Esophagus squamous epithelium (tissue), 5 donors: ENCODE results near the gene YIPF2. TPM values are rescaled to one million over a fixed set of nuclear protein-coding genes. Genes with fewer than 3 reads are reported as not detected.

ENCODE experiments used
- DNase-seq: peaks from one replicate; lab custom pipeline; 2025; lab: John Stamatoyannopoulos, UW
- H3K27ac ChIP-seq, 4 donors: fragments of 200-600 bp; sonication (generic); one replicate each; pipeline ENCODE4 v1.5.1; 2016 to 2019; ENCODE audit warnings: mild to moderate bottlenecking in 1 of 4
- H3K27me3 ChIP-seq, 4 donors: fragments of 200-600 bp; sonication (generic); 1 replicate in 3 of 4; 2 replicates in 1 of 4; pipeline versions ENCODE4 v1.5.1 to v1.6.0; 2017 to 2021; ENCODE audit warnings: antibody characterized with exemption in 1 of 4
- H3K36me3 ChIP-seq, 3 donors: fragments of 200-600 bp; sonication (generic); one replicate each; pipeline ENCODE4 v1.5.1; 2016 to 2019
- H3K4me1 ChIP-seq, 3 donors: fragments of 200-600 bp; sonication (generic); one replicate each; pipeline ENCODE4 v1.5.1; 2017 to 2019
- H3K4me3 ChIP-seq, 4 donors: fragments of 200-600 bp; sonication (generic); 1 replicate in 3 of 4; 2 replicates in 1 of 4; pipeline ENCODE4 v1.5.1; 2016 to 2019; ENCODE audit warnings: mild to moderate bottlenecking in 2 of 4, moderate library complexity in 1 of 4
- H3K9me3 ChIP-seq, 3 donors: fragments of 200-600 bp; sonication (generic); one replicate each; pipeline ENCODE4 v1.5.1; 2016 to 2019
- POLR2A ChIP-seq, 4 donors: fragments of 450-650 bp; IDR thresholded peaks; one replicate each; pipeline ENCODE4 v1.6.1; 2017; ENCODE audit warnings: antibody characterized with exemption in 4 of 4, mild to moderate bottlenecking in 4 of 4, moderate library complexity in 3 of 4
- WGBS, 2 donors: methylation state at CpG; one replicate each; pipeline ENCODE4 v1.1.5; 2018; 5-methylcytosine and 5-hydroxymethylcytosine counted together
- intact Hi-C: fragments of 100-400 bp; cut with DNase I; formaldehyde crosslinking; loops from one replicate; pipeline ENCODE4 v1.15.0; 2022
- total RNA-seq, 4 donors: library from RNA; depleted of rRNA; stranded (reverse); fragments of >200 nt; gene quantifications; one replicate each; pipeline ENCODE4 v1.1.0, GENCODE V29; 2016
- TF ChIP-seq, protein P1 (sequence below), 6 experiments: fragments of 450-650 bp in 4 of 6; fragments of 200-600 bp in 2 of 6; sonication (generic) in 2 of 6; IDR thresholded peaks; one replicate each; pipeline ENCODE4 v1.5.1; 2016 to 2019; ENCODE audit warnings: antibody characterized with exemption in 6 of 6, mild to moderate bottlenecking in 4 of 6, moderate library complexity in 4 of 6
- donor health status: DM: yes; HTN: yes; CAD: no.

YIPF2 gene
- total RNA-seq, 4 donors from 2014 or later: 39.6 to 63.2 (median 44.0) TPM

DNA sequence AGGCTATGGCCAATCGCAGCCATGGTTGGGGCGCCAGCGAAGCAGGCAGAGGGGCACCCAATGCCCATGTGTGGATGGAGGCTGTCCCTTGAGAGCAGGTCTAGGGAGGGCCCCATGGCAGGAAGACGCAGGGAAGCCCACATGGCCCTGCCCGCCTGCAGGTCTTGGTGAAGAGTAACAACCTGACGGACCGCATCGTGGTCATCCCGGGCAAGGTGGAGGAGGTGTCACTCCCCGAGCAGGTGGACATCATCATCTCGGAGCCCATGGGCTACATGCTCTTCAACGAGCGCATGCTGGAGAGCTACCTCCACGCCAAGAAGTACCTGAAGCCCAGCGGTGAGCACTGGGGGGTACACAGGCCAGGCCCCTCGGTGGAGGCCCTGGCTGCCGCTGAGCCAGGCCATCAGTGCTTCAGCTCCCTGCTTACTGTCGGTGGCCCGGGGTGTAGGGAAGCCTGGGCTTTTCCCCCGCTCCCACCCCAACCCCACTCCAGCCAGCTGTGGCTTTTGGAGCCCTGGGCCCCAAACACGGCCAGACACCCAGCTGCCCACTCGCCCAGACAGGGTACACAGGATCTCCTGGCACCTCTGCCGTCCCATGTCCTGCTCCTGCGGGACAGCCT, 14.6 kb downstream of the YIPF2 start:
- Histone ChIP-seq H3K4me3 (no peak overlapping the region), H3K27ac (no peak overlapping the region), H3K9me3 (no peaks in the 10 kb centered on the region), H3K27me3 (no peaks in the 10 kb centered on the region), H3K36me3 (peaks cover 23 to 96% (median 29%) of the 10 kb centered on the region in 3 donors), H3K4me1 (peaks cover 8 to 26% (median 11%) of the 10 kb centered on the region in 3 donors)
- 87 to 100% methylated on average over 3 to 10 of the region's 24 CpGs for WGBS, 2 donors
- intact Hi-C loops: no loop called here
- no peak for DNase-seq
- TF ChIP-seq, protein P1, sequence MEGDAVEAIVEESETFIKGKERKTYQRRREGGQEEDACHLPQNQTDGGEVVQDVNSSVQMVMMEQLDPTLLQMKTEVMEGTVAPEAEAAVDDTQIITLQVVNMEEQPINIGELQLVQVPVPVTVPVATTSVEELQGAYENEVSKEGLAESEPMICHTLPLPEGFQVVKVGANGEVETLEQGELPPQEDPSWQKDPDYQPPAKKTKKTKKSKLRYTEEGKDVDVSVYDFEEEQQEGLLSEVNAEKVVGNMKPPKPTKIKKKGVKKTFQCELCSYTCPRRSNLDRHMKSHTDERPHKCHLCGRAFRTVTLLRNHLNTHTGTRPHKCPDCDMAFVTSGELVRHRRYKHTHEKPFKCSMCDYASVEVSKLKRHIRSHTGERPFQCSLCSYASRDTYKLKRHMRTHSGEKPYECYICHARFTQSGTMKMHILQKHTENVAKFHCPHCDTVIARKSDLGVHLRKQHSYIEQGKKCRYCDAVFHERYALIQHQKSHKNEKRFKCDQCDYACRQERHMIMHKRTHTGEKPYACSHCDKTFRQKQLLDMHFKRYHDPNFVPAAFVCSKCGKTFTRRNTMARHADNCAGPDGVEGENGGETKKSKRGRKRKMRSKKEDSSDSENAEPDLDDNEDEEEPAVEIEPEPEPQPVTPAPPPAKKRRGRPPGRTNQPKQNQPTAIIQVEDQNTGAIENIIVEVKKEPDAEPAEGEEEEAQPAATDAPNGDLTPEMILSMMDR (IDR thresholded peaks at IDR 0.05): no peak
- no peak for TF ChIP-seq POLR2A (IDR thresholded peaks at IDR 0.05)

DNA sequence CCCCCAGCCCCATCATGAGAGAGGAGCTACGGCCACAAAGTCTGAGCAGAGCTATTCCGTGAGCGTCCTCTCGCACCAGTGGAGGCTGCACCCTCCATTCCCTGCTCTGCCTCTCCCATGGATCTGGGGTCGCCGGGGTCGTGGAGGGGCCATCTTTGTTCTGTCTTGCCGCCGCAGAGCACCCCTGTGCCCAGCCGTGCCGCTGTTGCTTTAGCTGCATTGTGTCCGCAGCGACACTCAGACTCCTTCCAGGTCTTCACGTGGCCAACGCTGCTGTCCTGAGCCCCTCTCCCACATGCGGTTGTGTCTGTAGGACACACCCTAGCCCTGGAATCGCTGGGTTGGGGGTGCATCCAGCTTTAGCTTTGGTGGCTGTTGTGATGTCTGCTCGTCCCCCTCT, 15.8 kb downstream of the YIPF2 start:
- intact Hi-C loops: no loop called here
- WGBS, 2 donors: 40 to 95% methylated on average over 1 to 16 of the region's 18 CpGs

DNA sequence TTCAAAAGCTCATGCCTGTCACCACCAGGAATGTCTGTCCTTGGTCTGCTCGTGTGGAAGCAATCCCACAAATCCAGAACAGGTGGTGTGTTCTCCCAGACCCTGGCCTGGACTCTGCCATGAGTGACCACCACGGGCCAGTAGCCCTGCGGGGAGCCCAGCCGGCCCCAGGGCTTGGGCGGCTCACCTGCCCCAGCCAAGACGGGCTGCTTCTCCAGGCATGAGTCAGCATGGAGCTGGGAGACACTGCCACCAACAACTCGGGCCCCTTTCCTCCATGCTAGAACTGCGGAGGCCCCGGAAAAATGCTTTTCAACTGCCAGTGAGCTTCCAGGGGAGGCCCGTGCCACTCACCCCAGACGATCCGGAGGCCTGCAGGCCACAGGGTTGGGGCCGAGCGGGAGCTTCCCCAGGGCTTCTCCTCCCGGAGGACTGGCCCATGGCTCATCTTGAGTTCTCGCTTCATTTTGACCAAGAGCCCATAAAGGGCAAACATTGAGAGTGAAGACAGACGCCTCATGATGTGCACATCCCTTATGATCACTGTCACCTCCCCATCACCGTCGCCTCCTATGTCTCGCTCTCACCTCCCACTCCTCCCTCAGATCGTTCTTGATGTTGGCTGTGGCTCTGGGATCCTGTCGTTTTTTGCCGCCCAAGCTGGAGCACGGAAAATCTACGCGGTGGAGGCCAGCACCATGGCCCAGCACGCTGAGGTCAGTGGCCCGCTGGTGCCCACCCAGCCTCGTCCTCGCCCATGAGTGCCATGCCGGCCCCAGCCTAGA, 16.7 kb downstream of the YIPF2 start:
- Histone ChIP-seq H3K27ac (no peak overlapping the region), H3K27me3 (no peaks in the 10 kb centered on the region), H3K36me3 (peaks cover 32 to 99% (median 40%) of the 10 kb centered on the region in 3 donors), H3K9me3 (no peaks in the 10 kb centered on the region), H3K4me3 (no peak overlapping the region), H3K4me1 (peaks cover 8 to 26% (median 11%) of the 10 kb centered on the region in 3 donors)
- intact Hi-C loops: no loop called here
- no peak for DNase-seq
- 80 to 94% methylated on average over 6 to 10 of the region's 31 CpGs for WGBS, 2 donors
- no peak for TF ChIP-seq POLR2A (IDR thresholded peaks at IDR 0.05)
- TF ChIP-seq, protein P1 (IDR thresholded peaks at IDR 0.05): no peak

More for the DNA sequence above, 15.8 kb downstream of the YIPF2 start:
- H3K27ac ChIP-seq: no peak overlapping the region
- H3K9me3 ChIP-seq: no peaks in the 10 kb centered on the region
- DNase-seq: no peak
- TF ChIP-seq POLR2A (IDR thresholded peaks at IDR 0.05): no peak
- TF ChIP-seq, protein P1 (IDR thresholded peaks at IDR 0.05): no peak
- no peak overlapping the region for H3K4me3 ChIP-seq
- no peaks in the 10 kb centered on the region for H3K27me3 ChIP-seq
- H3K36me3 ChIP-seq: peaks cover 32 to 97% (median 40%) of the 10 kb centered on the region in 3 donors
- H3K4me1 ChIP-seq: peaks cover 8 to 26% (median 11%) of the 10 kb centered on the region in 3 donors

DNA sequence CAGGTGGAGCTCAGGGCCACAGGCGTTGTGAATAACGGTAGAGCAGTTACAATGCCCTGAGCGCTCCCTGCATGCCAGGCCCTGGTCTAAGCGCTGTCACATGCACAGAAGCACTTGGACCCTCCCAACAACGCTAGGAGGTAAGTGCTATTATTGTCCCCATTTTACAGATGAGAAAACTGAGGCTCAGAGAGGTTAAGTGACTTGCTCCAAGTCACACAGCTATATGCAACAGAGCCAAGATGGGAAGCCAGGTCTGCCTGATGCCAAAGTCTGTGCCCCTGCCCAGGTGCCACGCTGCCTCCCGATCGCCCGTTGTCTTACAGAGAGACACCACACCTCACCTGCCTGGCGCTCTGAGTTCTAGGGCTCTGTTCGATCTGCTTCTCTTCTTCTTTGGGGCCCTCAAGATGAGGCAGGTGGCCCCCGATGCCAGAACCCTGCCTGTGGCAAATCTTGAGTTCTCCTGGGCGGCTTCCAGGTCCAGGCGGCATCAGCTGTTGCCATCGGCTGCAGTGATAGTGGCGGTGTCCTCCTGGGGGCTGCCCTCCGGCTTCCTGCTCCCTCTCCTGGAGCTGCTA, 20.0 kb downstream of the YIPF2 start:
- DNase-seq: no peak
- Histone ChIP-seq H3K27me3 (no peaks in the 10 kb centered on the region), H3K27ac (no peak overlapping the region), H3K9me3 (no peaks in the 10 kb centered on the region), H3K4me3 (no peak overlapping the region), H3K36me3 (peaks cover 34 to 86% (median 37%) of the 10 kb centered on the region in 3 donors), H3K4me1 (no peaks in the 10 kb centered on the region)
- intact Hi-C loops: no loop called here
- TF ChIP-seq, protein P1 (IDR thresholded peaks at IDR 0.05): no peak
- no peak for TF ChIP-seq POLR2A (IDR thresholded peaks at IDR 0.05)
- 97 to 98% methylated on average over 5 to 7 of the region's 17 CpGs for WGBS, 2 donors

DNA sequence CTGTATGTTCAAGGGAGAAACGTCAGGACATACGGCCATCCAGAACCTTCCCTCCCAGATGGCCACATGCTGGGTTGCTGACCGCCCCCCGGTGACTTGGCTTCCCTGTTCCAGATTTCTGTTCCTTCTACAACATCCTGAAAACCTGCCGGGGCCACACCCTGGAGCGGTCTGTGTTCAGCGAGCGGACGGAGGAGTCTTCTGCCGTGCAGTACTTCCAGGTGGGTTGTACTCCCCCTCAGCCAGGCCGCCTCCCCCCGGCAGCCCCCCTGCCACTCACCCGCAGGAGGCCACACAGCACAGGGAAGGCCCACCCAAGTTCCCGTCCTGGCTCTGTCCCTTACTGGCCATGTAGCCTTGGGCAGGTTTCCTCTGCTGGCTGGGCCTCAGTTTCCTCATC, 20.5 kb downstream of the YIPF2 start:
- intact Hi-C loops: no loop called here
- no peaks in the 10 kb centered on the region for H3K27me3 ChIP-seq
- no peaks in the 10 kb centered on the region for H3K9me3 ChIP-seq
- H3K4me3 ChIP-seq: no peak overlapping the region
- 90 to 91% methylated on average over 10 to 11 of the region's 14 CpGs for WGBS, 2 donors
- no peak for DNase-seq
- H3K27ac ChIP-seq: no peak overlapping the region
- H3K36me3 ChIP-seq: peaks cover 32 to 81% (median 36%) of the 10 kb centered on the region in 3 donors
- TF ChIP-seq POLR2A (IDR thresholded peaks at IDR 0.05): no peak
- TF ChIP-seq, protein P1 (IDR thresholded peaks at IDR 0.05): no peak
- H3K4me1 ChIP-seq: no peaks in the 10 kb centered on the region
